ENCODE data around the gene CRABP2.

Gene CRABP2

DNA sequence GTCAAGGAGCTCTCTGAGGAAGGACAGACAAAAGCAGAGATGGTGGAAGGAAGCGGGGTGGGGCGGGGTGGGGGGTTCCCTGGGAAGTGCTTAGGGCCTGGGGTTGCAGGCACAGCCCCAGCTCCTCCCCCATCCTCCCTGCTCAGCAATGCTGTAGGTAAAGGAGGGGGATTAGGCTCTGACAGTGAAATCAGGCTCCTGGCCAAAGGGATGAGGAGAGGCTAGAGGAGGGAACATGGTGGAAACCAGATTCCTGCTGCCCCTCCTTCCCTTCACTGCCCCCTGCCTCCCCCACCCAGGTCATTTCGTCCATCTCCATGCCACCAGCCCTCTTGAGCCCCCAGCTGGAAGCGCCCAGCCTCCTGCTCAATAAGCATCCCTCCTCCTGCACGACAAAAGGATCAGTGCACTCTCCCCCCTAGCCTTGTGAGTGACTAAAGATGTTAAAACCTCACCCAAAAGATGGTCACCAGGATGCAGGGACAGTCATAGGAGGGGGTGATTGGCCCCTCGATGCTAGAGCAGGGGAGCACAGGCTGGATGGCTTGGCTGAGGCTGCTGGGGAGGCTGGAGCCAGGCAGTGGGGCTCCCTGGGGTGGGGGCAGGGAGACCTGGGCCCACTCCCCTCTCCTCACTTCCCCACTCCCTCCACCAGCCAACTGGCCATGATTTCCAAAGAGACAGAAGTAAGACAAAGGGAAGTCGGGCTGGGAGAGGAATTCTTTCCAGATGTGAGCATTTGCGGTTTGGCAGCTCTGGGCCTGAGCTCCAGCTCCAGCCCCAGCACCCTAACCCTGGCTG, 2.2 kb upstream of the CRABP2 start:
- Histone ChIP-seq H3K9ac (ENCODE audit: insufficient read length, low read depth) (peak overlapping the region; percentile 96), H3K4me1 (ENCODE audit: insufficient read depth, insufficient read length) (peaks cover 43% of the 10 kb centered on the region), H3K27me3 (ENCODE audit: insufficient read depth, insufficient read length) (no peaks in the 10 kb centered on the region), H3K9me3 (ENCODE audit: insufficient read depth, low read length) (no peaks in the 10 kb centered on the region), H3K36me3 (ENCODE audit: insufficient read depth, insufficient read length, low read length) (peaks cover 17% of the 10 kb centered on the region), H3K4me3 (ENCODE audit: insufficient read length, low read depth) (peak overlapping the region; percentile 91)
- TF ChIP-seq YY1 (IDR thresholded peaks at IDR 0.05; ENCODE audit: insufficient read depth, insufficient read length) (peak; percentile 24), ZNF274 (IDR thresholded peaks at IDR 0.05; ENCODE audit: low read depth, low read length) (no peak)
- no peak for DNase-seq (ENCODE audit: low read depth, low spot score)

DNA sequence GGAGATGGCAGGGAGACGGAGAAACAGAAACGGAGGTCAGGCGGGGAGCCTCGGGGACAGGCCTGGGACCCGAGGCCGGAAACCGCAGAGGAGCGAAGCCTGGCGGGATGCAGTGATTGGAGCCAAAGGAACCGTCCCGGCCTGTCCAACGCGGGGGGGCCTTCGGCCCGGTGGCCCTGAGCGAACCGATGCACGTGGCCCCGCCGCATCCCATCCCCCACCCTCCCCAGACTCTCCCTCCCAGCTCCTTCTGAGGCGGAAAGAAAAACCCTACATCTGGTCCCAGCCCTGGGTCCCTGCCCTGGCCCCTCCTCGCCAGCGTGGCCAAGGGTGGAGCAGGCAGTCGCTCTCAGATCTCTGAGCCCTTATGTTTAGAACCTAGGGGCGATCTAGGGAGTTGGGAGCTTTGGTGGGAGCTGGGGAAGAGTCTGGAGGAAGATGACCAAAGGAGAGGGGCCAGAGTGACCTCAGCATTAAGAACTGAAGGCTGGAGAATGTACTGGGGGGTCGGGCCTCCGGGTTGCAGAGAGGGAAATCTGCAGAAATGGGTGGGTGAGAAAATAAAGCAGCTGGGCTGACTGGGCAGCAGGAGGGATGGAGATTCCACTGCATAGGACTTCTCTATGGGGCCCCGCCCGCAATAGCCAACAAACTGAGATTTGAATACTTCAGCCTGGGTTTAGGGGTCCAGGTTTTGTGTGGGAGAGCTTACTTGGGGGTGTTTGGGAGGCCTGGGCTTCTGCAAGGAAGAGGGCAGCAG, 1.5 kb upstream of the CRABP2 start:
- Histone ChIP-seq H3K9me3 (ENCODE audit: insufficient read depth, low read length) (no peaks in the 10 kb centered on the region), H3K4me1 (ENCODE audit: insufficient read depth, insufficient read length) (peaks cover 37% of the 10 kb centered on the region), H3K9ac (ENCODE audit: insufficient read length, low read depth) (peak overlapping the region; percentile 96), H3K4me3 (ENCODE audit: insufficient read length, low read depth) (peak overlapping the region; percentile 91), H3K27me3 (ENCODE audit: insufficient read depth, insufficient read length) (no peaks in the 10 kb centered on the region), H3K36me3 (ENCODE audit: insufficient read depth, insufficient read length, low read length) (peaks cover 19% of the 10 kb centered on the region)
- TF ChIP-seq ZNF274 (IDR thresholded peaks at IDR 0.05; ENCODE audit: low read depth, low read length): no peak
- no peak for TF ChIP-seq SUZ12 (IDR thresholded peaks at IDR 0.05; ENCODE audit: extremely low read depth, insufficient read depth, insufficient read length)
- TF ChIP-seq YY1 (IDR thresholded peaks at IDR 0.05; ENCODE audit: insufficient read depth, insufficient read length): no peak
- no peak for DNase-seq (ENCODE audit: low read depth, low spot score)

DNA sequence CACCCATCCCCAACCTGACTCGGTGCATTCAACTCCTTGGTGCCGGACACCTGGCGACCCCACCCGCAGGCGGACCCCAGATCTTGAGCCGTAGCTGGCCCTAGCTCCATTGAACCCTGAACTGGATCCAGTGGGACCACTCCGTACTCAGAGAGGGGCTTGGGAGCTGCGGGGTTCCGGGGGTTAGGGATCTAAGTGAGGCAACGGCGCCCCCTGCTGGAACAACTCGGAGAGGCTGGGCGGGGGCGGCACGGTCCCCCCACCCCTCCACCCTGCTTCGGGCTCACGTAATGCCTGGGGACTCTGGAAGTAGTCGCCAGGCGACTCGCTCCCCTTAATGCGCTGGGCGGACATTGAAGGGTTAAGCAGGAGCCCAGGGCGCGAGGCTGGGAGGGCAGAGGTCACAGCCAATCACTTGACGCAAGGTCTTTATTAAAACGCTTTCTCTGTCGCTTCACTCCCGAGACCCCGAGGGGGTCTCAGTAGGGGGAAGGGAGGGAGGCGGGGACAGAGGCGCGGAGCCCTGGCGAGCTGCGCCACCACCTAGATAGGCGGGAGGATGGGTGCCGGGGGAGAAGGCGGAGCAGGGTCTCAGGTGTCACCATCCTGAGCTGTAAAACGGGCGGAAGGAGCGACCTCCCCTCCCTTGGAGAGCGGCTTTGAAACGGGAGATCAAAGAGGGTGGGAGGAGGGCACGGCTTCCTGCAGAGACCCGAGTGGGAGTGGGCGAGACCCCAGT, 704 bp upstream of the CRABP2 start:
- Histone ChIP-seq H3K4me3 (ENCODE audit: insufficient read length, low read depth) (peak overlapping the region; percentile 91), H3K9ac (ENCODE audit: insufficient read length, low read depth) (peak overlapping the region; percentile 96), H3K36me3 (ENCODE audit: insufficient read depth, insufficient read length, low read length) (peaks cover 27% of the 10 kb centered on the region), H3K9me3 (ENCODE audit: insufficient read depth, low read length) (no peaks in the 10 kb centered on the region), H3K4me1 (ENCODE audit: insufficient read depth, insufficient read length) (peaks cover 40% of the 10 kb centered on the region), H3K27me3 (ENCODE audit: insufficient read depth, insufficient read length) (no peaks in the 10 kb centered on the region)
- DNase-seq (ENCODE audit: low read depth, low spot score): peak; percentile 93
- no peak for TF ChIP-seq SUZ12 (IDR thresholded peaks at IDR 0.05; ENCODE audit: extremely low read depth, insufficient read depth, insufficient read length)
- no peak for TF ChIP-seq ZNF274 (IDR thresholded peaks at IDR 0.05; ENCODE audit: low read depth, low read length)
- TF ChIP-seq YY1 (IDR thresholded peaks at IDR 0.05; ENCODE audit: insufficient read depth, insufficient read length): no peak

DNA sequence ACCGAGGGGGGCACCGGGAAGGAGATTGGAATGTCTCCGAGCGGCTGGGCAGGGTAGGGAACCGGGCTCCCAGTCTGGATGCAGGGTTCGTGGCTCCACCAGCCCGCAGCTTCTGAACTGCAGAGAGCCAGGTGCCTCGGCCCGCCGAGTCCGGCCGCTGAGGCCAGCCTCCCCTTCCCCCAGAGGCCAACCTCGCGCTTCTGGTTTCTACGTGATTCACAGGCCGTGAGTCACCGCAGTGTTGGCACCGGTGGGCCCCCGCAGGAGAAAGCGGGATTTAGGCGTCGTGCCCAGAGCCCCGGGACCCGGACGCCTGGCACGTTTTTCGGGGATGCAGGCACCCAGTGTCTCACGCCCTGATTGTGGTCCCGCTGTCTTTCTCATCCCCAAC, 458 bp downstream of the CRABP2 start:
- TF ChIP-seq SUZ12 (IDR thresholded peaks at IDR 0.05; ENCODE audit: extremely low read depth, insufficient read depth, insufficient read length): no peak
- Histone ChIP-seq H3K27me3 (ENCODE audit: insufficient read depth, insufficient read length) (no peaks in the 10 kb centered on the region), H3K9ac (ENCODE audit: insufficient read length, low read depth) (peak overlapping the region; percentile 96), H3K9me3 (ENCODE audit: insufficient read depth, low read length) (no peaks in the 10 kb centered on the region; the same call in 1 of the 2 replicates), H3K36me3 (ENCODE audit: insufficient read depth, insufficient read length, low read length) (peaks cover 39% of the 10 kb centered on the region), H3K4me3 (ENCODE audit: insufficient read length, low read depth) (peak overlapping the region; percentile 91), H3K4me1 (ENCODE audit: insufficient read depth, insufficient read length) (peaks cover 36% of the 10 kb centered on the region)
- no peak for DNase-seq (ENCODE audit: low read depth, low spot score)

DNA sequence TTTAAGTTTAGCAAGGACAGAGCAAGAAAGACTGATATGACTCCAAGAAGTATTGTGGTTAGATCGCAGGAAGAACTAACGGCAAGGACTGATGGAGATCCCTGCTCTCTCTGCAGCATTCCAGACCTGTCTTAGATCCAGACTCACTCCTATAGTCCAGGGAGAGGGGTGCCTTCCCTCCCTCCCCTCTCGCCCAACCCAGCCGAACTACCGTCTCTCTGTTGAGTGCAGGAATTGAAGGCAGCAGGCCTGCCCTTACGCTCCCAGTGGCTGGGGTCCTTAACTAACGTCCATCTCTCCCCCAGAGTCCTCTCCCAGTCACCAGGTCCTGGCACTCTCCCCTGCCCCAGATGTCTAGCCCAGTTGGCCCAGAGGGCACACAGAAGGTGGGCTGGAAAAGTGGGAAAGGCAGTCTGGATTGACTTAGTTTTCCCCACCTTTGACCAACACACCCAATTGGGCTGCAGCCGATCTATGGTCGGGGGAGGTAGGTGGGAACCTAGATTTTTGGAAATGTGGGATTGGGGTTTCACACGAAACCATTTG, 1.1 kb downstream of the CRABP2 start:
- Histone ChIP-seq H3K36me3 (ENCODE audit: insufficient read depth, insufficient read length, low read length) (peaks cover 45% of the 10 kb centered on the region), H3K9me3 (ENCODE audit: insufficient read depth, low read length) (no peaks in the 10 kb centered on the region; the same call in 1 of the 2 replicates), H3K9ac (ENCODE audit: insufficient read length, low read depth) (peak overlapping the region; percentile 96), H3K27me3 (ENCODE audit: insufficient read depth, insufficient read length) (no peaks in the 10 kb centered on the region), H3K4me3 (ENCODE audit: insufficient read length, low read depth) (peak overlapping the region; percentile 91), H3K4me1 (ENCODE audit: insufficient read depth, insufficient read length) (peaks cover 29% of the 10 kb centered on the region)
- TF ChIP-seq SUZ12 (IDR thresholded peaks at IDR 0.05; ENCODE audit: extremely low read depth, insufficient read depth, insufficient read length) (no peak), YY1 (IDR thresholded peaks at IDR 0.05; ENCODE audit: insufficient read depth, insufficient read length) (no peak), ZNF274 (IDR thresholded peaks at IDR 0.05; ENCODE audit: low read depth, low read length) (no peak)
- no peak for DNase-seq (ENCODE audit: low read depth, low spot score)

DNA sequence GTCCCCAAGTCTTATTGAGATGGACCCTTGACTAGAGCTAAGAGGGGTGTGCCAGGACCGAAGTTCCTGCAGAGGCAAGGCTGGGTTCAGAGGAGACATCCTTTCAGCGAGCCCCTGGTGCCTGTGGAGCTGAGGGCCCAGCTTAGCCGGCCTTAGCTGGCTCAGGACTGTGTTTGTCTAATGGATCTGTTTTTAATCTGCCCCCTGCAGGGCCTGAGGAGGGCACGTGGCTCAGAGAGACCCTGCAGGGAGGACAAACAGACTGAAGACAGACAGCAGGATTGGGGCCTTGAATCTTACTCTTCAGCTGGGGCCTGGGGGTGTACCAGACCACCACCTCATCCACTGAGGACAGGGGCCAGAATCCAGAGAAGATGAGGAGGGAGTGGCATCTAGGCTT, 1.6 kb downstream of the CRABP2 start:
- TF ChIP-seq SUZ12 (IDR thresholded peaks at IDR 0.05; ENCODE audit: extremely low read depth, insufficient read depth, insufficient read length) (no peak), YY1 (IDR thresholded peaks at IDR 0.05; ENCODE audit: insufficient read depth, insufficient read length) (no peak), ZNF274 (IDR thresholded peaks at IDR 0.05; ENCODE audit: low read depth, low read length) (no peak)
- H3K9ac ChIP-seq (ENCODE audit: insufficient read length, low read depth): peak overlapping the region; percentile 96
- H3K4me3 ChIP-seq (ENCODE audit: insufficient read length, low read depth): peak overlapping the region; percentile 91
- peaks cover 50% of the 10 kb centered on the region for H3K36me3 ChIP-seq (ENCODE audit: insufficient read depth, insufficient read length, low read length)
- H3K27me3 ChIP-seq (ENCODE audit: insufficient read depth, insufficient read length): no peaks in the 10 kb centered on the region
- no peak for DNase-seq (ENCODE audit: low read depth, low spot score)
- no peaks in the 10 kb centered on the region; the same call in 1 of the 2 replicates for H3K9me3 ChIP-seq (ENCODE audit: insufficient read depth, low read length)
- peaks cover 24% of the 10 kb centered on the region for H3K4me1 ChIP-seq (ENCODE audit: insufficient read depth, insufficient read length)

All from NT2/D1 (cell line).